ENCODE results near the gene YBX2.
"Not testable (repeated sequence)": the region's sequence is repeated elsewhere in the genome, so short reads cannot be mapped to it uniquely, and the experiment has no call there.

YBX2 gene

GRCh38 chr17:7294614-7295153 is at the start of gene YBX2:
Gene YBX2 (minus strand): TSS chr17:7294639. CDS start chr17:7294500, 139 bp downstream.
- peak; percentile 96 for DNase-seq (ENCODE audit: low spot score)

- DNase-seq (ENCODE audit: low spot score), result no peak
Measured at GRCh38 chr17:7343250-7343649, 48.8 kb upstream of the YBX2 start.

GRCh38 chr17:7341842-7342241 is 47.4 kb upstream of the YBX2 start:
- DNase-seq (ENCODE audit: low spot score), result no peak

GRCh38 chr17:7340179-7340578 is 45.7 kb upstream of the YBX2 start:
- DNase-seq (ENCODE audit: low spot score), result no peak

GRCh38 chr17:7337600-7337999 is 43.2 kb upstream of the YBX2 start:
- not testable (repeated sequence) for DNase-seq (ENCODE audit: low spot score)

- no peak for DNase-seq (ENCODE audit: low spot score)
Measured at GRCh38 chr17:7336240-7337175, 42.1 kb upstream of the YBX2 start, which contains the start of gene ACAP1. Gene ACAP1 (plus strand): TSS chr17:7336529. CDS start chr17:7336735, 206 bp downstream.

- DNase-seq (ENCODE audit: low spot score), result not testable (repeated sequence)
Measured at GRCh38 chr17:7335765-7336164, 41.3 kb upstream of the YBX2 start.

- DNase-seq (ENCODE audit: low spot score), result no peak
Measured at GRCh38 chr17:7334938-7335538, 40.6 kb upstream of the YBX2 start.

GRCh38 chr17:7332600-7333069 is 38.2 kb upstream of the YBX2 start:
- DNase-seq (ENCODE audit: low spot score), result not testable (repeated sequence)

GRCh38 chr17:7332111-7332510 is 37.7 kb upstream of the YBX2 start:
- DNase-seq (ENCODE audit: low spot score), result no peak

GRCh38 chr17:7330638-7331015 is 36.2 kb upstream of the YBX2 start:
- DNase-seq (ENCODE audit: low spot score), result no peak

- DNase-seq (ENCODE audit: low spot score), result peak; percentile 77
Measured at GRCh38 chr17:7329997-7330637, 35.7 kb upstream of the YBX2 start.

GRCh38 chr17:7329374-7329996 is 35.0 kb upstream of the YBX2 start:
- DNase-seq (ENCODE audit: low spot score), result peak; percentile 98

GRCh38 chr17:7328840-7329373 is 34.5 kb upstream of the YBX2 start, which contains the start of gene NEURL4:
Gene NEURL4 (minus strand): TSS chr17:7329335. CDS start chr17:7329312, 23 bp downstream.
- DNase-seq (ENCODE audit: low spot score), result no peak

GRCh38 chr17:7328009-7328408 is 33.6 kb upstream of the YBX2 start:
- DNase-seq (ENCODE audit: low spot score), result no peak

GRCh38 chr17:7327501-7327900 is 33.1 kb upstream of the YBX2 start:
- DNase-seq (ENCODE audit: low spot score), result no peak

GRCh38 chr17:7327056-7327455 is 32.6 kb upstream of the YBX2 start:
- DNase-seq (ENCODE audit: low spot score), result no peak

GRCh38 chr17:7326186-7326585 is 31.7 kb upstream of the YBX2 start:
- DNase-seq (ENCODE audit: low spot score), result no peak

- no peak for DNase-seq (ENCODE audit: low spot score)
Measured at GRCh38 chr17:7325031-7325528, 30.6 kb upstream of the YBX2 start.

GRCh38 chr17:7324438-7324779 is 30.0 kb upstream of the YBX2 start:
- DNase-seq (ENCODE audit: low spot score), result no peak

GRCh38 chr17:7323731-7324437 is 29.4 kb upstream of the YBX2 start:
- DNase-seq (ENCODE audit: low spot score), result no peak

Measured in SW480 (cell line).